PFSK-1 (cell line): ENCODE data around the gene CCDC112.

Experiments
- FOXP2 ChIP-seq: optimal IDR thresholded peaks from 2 replicates; pipeline ENCODE3; 2011; ENCODE audit warnings: borderline replicate concordance, control low read depth, inconsistent platforms; ENCODE audit not compliant: insufficient read depth; ENCODE audit errors: extremely low read length, extremely low read depth
- POLR2AphosphoS5 ChIP-seq: IDR thresholded peaks from 2 replicates; pipeline ENCODE4 v1.6.1; 2012; ENCODE audit warnings: low read depth, mild to moderate bottlenecking, control low read depth, low read length, moderate library complexity
- SIN3A ChIP-seq: IDR thresholded peaks from 2 replicates; pipeline ENCODE4 v1.6.1; 2012; ENCODE audit warnings: mild to moderate bottlenecking, low read length, moderate library complexity, borderline replicate concordance; ENCODE audit not compliant: insufficient read depth
- TAF1 ChIP-seq: IDR thresholded peaks from 2 replicates; pipeline ENCODE4 v1.6.1; 2012; ENCODE audit warnings: low read length, control low read depth, borderline replicate concordance; ENCODE audit not compliant: insufficient read depth
- TF ChIP-seq, protein P1 (sequence below), 2 experiments: IDR thresholded peaks; 2 replicates each; pipeline versions ENCODE4 v1.6.1 to v1.8.0; 2011 to 2012; ENCODE audit warnings: low read depth in 2 of 2, low read length in 2 of 2, control low read depth in 1 of 2, inconsistent platforms in 1 of 2, mild to moderate bottlenecking in 1 of 2, moderate library complexity in 1 of 2; ENCODE audit not compliant: insufficient read depth in 1 of 2

Gene CCDC112

DNA sequence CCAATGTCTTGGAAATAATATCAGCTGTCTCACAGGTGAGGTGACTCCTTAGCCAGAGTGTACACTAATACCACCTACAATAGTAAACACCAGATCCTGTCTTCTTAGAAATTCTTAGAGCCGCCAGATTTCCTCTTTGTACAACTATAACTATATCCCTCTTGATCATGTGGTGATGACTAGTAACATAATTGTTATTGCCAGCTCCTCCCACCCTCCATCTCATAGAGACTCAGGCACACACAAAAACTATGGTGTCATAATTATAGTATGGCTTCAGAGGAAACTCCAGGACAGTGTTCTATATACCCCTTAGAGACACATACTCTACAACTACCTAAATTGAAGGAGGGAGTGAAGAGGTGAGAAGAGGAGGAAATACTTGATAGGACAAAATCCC, 66.8 kb downstream of the CCDC112 start:
- no peak for TF ChIP-seq POLR2AphosphoS5
- TF ChIP-seq SIN3A, result no peak
- TF ChIP-seq TAF1, result no peak
- no peak for TF ChIP-seq FOXP2
- TF ChIP-seq, protein P1, sequence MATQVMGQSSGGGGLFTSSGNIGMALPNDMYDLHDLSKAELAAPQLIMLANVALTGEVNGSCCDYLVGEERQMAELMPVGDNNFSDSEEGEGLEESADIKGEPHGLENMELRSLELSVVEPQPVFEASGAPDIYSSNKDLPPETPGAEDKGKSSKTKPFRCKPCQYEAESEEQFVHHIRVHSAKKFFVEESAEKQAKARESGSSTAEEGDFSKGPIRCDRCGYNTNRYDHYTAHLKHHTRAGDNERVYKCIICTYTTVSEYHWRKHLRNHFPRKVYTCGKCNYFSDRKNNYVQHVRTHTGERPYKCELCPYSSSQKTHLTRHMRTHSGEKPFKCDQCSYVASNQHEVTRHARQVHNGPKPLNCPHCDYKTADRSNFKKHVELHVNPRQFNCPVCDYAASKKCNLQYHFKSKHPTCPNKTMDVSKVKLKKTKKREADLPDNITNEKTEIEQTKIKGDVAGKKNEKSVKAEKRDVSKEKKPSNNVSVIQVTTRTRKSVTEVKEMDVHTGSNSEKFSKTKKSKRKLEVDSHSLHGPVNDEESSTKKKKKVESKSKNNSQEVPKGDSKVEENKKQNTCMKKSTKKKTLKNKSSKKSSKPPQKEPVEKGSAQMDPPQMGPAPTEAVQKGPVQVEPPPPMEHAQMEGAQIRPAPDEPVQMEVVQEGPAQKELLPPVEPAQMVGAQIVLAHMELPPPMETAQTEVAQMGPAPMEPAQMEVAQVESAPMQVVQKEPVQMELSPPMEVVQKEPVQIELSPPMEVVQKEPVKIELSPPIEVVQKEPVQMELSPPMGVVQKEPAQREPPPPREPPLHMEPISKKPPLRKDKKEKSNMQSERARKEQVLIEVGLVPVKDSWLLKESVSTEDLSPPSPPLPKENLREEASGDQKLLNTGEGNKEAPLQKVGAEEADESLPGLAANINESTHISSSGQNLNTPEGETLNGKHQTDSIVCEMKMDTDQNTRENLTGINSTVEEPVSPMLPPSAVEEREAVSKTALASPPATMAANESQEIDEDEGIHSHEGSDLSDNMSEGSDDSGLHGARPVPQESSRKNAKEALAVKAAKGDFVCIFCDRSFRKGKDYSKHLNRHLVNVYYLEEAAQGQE (IDR thresholded peaks at IDR 0.05; ENCODE audit: insufficient read depth in 1 of 2, low read depth in 2 of 2, low read length in 2 of 2), result no peak

DNA sequence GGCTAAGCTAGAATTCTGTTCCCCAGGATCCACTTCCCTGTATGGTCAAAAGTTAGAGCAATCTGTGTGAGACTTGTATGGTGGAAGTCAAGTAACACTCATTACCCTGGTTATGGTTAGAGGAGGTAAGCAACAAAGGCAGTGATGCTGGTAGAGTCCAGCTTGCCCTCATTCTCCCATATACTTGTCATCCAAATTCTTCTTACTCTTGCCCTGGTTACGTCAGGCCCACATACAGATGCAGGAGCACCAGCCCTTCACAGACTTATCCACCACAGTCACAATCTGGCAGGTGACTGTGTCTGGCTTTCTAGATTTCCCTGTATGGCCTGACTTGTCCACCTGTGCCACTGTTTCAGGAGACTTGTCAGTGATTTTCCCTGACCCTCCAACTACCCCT, 69.2 kb downstream of the CCDC112 start:
- TF ChIP-seq SIN3A (no peak), FOXP2 (no peak), POLR2AphosphoS5 (no peak), TAF1 (no peak)
- TF ChIP-seq, protein P1 (IDR thresholded peaks at IDR 0.05; ENCODE audit: insufficient read depth in 1 of 2, low read depth in 2 of 2, low read length in 2 of 2), result no peak
